ENCODE data around the gene IBA57.

The IBA57 gene

DNA sequence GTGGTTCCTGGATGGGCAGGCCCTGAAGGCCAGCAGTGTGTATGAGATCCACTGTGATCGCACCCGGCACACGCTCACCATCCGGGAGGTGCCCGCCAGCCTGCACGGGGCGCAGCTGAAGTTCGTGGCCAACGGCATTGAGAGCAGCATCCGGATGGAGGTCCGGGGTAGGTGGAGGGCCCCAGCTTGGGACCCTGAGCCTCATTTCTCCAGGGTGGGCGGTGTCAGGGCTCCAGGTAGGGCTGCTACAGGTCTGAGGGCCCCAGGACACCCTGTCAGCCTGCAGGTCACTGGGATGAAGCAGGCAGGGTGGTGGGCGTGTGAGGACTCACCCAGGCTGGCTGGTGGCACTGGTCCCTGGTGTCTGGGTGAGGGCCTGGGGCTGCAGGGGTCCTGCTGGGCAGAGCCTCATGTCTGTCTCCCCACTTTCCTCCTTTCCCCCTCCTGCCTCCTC, 50.1 kb downstream of the IBA57 start:
- in situ Hi-C loops (cut with MboI; ENCODE audit: low pct_unique_long_range_greater_than_20kb, low sequenced_read_pairs, unreplicated experiment): no loop called here
- TF ChIP-seq, protein P1, sequence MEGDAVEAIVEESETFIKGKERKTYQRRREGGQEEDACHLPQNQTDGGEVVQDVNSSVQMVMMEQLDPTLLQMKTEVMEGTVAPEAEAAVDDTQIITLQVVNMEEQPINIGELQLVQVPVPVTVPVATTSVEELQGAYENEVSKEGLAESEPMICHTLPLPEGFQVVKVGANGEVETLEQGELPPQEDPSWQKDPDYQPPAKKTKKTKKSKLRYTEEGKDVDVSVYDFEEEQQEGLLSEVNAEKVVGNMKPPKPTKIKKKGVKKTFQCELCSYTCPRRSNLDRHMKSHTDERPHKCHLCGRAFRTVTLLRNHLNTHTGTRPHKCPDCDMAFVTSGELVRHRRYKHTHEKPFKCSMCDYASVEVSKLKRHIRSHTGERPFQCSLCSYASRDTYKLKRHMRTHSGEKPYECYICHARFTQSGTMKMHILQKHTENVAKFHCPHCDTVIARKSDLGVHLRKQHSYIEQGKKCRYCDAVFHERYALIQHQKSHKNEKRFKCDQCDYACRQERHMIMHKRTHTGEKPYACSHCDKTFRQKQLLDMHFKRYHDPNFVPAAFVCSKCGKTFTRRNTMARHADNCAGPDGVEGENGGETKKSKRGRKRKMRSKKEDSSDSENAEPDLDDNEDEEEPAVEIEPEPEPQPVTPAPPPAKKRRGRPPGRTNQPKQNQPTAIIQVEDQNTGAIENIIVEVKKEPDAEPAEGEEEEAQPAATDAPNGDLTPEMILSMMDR (IDR thresholded peaks at IDR 0.05; ENCODE audit: extremely low read depth, insufficient read depth, missing control alignments): no peak
- DNase-seq (ENCODE audit: low spot score): no peak

DNA sequence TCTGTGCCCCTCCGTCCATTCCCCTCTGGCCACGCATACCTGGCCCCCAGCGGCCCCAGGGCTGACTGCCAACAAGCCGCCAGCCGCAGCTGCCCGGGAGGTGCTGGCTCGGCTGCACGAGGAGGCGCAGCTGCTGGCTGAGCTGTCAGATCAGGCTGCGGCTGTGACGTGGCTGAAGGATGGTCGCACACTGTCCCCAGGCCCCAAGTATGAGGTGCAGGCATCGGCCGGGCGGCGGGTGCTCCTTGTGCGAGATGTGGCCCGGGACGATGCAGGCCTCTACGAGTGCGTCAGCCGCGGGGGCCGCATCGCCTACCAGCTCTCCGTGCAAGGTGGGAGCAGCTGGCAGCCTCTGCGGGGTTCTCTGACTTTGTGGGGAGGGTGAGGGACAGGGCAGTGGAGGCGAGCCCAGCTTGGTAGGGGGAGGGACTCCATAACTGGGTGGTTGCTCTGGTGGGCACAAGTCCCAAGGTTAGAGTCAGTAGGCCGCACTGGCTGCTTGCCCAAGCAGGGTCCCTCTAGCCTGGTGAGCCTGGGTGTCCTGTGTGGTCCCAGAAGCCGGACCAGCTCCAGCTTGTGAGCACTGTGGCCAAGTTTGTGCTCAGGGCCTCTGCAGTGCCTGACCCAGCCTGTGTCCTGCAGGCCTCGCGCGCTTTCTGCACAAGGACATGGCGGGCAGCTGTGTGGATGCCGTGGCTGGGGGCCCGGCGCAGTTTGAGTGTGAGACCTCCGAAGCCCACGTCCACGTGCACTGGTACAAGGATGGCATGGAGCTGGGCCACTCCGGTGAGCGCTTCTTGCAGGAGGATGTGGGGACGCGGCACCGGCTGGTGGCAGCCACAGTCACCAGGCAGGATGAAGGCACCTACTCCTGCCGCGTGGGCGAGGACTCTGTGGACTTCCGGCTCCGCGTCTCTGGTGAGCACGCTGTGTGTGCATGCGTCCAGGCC, 51.0 kb downstream of the IBA57 start:
- no peak for DNase-seq (ENCODE audit: low spot score)
- TF ChIP-seq, protein P1 (IDR thresholded peaks at IDR 0.05; ENCODE audit: extremely low read depth, insufficient read depth, missing control alignments): no peak
- in situ Hi-C loops (cut with MboI; ENCODE audit: low pct_unique_long_range_greater_than_20kb, low sequenced_read_pairs, unreplicated experiment): no loop called here

DNA sequence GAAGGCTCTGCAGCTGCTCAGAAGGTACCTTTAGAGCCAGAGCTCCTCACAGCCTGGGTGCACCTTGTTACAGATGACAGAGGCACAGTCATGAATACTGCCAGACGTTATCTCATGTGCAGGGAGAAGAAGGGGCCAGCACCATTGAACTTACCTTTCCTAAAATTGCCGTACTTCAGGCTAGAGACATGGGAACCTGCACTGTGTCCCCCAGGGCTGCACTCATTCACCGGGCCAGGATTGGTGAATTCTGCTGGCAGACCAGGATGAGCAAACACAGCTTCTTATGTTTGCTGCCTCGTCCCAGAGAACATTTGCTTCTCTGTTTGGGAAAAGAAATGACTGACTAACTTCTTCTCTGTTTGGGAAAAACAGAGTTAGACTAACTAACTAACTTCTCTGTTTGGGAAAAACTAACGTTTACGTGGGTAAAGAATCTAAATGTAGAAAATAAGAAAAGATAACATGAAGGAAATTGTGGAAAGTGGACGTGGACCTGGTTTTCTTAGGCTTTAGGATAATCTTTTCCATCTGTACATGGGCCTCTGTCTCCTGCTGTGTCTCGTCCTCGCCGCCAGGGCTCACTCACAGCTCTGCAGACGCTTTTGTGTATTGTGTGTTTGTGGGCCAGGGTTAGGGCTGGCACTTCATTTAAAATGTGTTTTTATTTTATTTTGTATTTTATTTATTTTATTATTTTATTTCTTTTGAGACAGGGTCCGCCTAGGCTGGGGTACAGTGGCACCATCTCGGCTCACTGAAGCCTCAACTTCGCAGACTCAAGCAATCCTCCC, 52.1 kb downstream of the IBA57 start:
- in situ Hi-C loops (cut with MboI; ENCODE audit: low pct_unique_long_range_greater_than_20kb, low sequenced_read_pairs, unreplicated experiment): no loop called here
- no peak for DNase-seq (ENCODE audit: low spot score)
- TF ChIP-seq, protein P1 (IDR thresholded peaks at IDR 0.05; ENCODE audit: extremely low read depth, insufficient read depth, missing control alignments): no peak

DNA sequence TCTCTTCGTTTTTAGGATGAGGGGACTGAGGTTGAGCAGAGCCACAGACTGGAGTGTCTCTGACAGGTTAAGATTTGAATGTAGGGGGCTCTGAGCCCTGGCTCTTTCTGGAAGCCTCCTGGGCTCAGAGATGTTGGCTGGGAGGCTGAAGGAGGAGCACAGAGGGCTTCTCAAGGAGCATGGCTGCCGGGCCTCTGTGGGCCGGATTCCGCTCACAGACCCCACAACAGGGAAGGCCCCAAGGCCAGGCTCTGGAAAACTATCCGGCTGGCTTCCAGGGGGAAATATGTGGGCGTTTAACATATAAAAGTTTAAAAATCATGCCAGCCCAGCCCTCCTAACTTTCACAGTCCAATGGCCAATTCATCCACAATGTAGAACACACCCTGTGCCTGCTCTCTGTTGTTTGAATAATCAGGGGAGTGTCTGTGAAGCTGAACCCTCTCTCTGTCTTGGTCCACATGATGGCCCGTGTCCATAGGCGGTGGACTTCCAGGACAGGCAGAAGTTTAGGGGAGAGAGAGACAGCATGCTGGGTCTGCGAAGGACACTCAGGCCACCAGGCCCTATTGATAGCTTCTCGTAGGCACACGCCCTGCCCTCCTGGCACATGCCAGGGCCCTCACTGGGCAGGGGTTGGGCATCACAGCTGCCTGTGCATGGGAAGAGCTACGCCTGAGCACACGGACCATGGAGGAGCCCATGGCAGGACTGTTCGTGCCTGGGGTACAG, 53.1 kb downstream of the IBA57 start:
- TF ChIP-seq, protein P1 (IDR thresholded peaks at IDR 0.05; ENCODE audit: extremely low read depth, insufficient read depth, missing control alignments): no peak
- DNase-seq (ENCODE audit: low spot score): no peak

DNA sequence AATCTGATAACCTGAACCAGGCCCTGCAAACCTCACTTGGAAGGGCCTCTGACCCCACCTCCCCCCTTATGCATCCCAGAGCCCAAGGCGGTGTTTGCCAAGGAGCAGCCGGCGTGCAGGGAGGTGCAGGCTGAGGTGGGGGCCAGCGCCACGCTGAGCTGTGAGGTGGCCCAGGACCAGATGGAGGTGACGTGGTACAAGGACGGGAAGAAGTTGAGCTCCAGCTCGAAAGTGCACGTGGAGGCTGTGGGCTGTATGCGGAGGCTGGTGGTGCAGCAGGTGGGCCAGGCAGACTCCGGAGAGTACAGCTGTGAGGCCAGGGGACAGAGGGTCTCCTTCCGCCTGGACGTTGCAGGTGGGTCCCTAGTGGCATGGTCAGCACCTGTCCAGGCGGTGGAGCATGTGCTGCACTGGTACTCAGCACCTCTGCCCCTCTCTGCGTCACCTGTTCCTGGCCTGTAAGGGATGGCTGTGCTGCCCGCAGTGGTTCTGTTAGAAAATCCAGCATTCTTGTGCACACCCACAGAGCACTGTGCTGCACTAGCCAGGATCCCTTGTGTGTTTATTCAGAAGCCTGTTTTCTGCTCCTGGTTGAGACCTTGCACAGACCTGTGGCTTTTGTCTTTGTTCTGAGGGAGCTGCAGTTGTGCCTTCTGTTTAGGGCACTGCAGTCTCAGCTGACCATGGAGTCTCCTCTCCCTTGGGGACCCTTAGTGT, 53.8 kb downstream of the IBA57 start:
- in situ Hi-C loops (cut with MboI; ENCODE audit: low pct_unique_long_range_greater_than_20kb, low sequenced_read_pairs, unreplicated experiment): no loop called here
- TF ChIP-seq, protein P1 (IDR thresholded peaks at IDR 0.05; ENCODE audit: extremely low read depth, insufficient read depth, missing control alignments): no peak
- no peak for DNase-seq (ENCODE audit: low spot score)

More for the DNA sequence above, 53.1 kb downstream of the IBA57 start:
- in situ Hi-C loops (cut with MboI; ENCODE audit: low pct_unique_long_range_greater_than_20kb, low sequenced_read_pairs, unreplicated experiment): no loop called here

Data from GM13977 (cell line).